22Rv1 (cell line): ENCODE data around the gene HAVCR2.
"Not testable (repeated sequence)": the region's sequence is repeated elsewhere in the genome, so short reads cannot be mapped to it uniquely, and the experiment has no call there.

Experiments
- CTCF ChIP-seq: fragments of 450-650 bp; IDR thresholded peaks from 2 replicates; pipeline ENCODE4 v1.5.1; 2017; ENCODE audit warnings: mild to moderate bottlenecking
- ZFX ChIP-seq: fragments of 450-650 bp; IDR thresholded peaks from 2 replicates; pipeline ENCODE4 v1.6.1; 2017; ENCODE audit warnings: antibody characterized with exemption, borderline replicate concordance

GRCh38 chr5:157047016-157047415 lies 61.8 kb downstream of the HAVCR2 start:
- TF ChIP-seq CTCF, ZFX: not testable (repeated sequence)
